Trophoblast cell (in vitro differentiated cells and primary cell): ENCODE data around the gene GALNT16.

Source experiments
- DNase-seq, 2 donors: peaks; one replicate each; pipeline ENCODE4 v3.0.0-alpha.2; 2016
- H2AFZ ChIP-seq: 2 replicates; pipeline ENCODE4 v1.6.1; 2013; ENCODE audit warnings: low read length, moderate library complexity, mild to moderate bottlenecking; ENCODE audit not compliant: insufficient read depth, poor library complexity
- H2AK5ac ChIP-seq: 2 replicates; pipeline ENCODE4 v1.6.1; 2013; ENCODE audit warnings: mild to moderate bottlenecking, low read length
- H2BK120ac ChIP-seq: 2 replicates; pipeline ENCODE4 v1.6.1; 2013; ENCODE audit warnings: low read length, mild to moderate bottlenecking, moderate library complexity; ENCODE audit not compliant: insufficient read depth, poor library complexity
- H2BK12ac ChIP-seq: 2 replicates; pipeline ENCODE4 v1.6.1; 2013; ENCODE audit warnings: mild to moderate bottlenecking, low read length, moderate library complexity
- H2BK5ac ChIP-seq: 2 replicates; pipeline ENCODE4 v1.6.1; 2013; ENCODE audit warnings: low read length, low read depth, moderate library complexity, mild to moderate bottlenecking; ENCODE audit not compliant: poor library complexity
- H3K14ac ChIP-seq: 2 replicates; pipeline ENCODE4 v1.6.1; 2013; ENCODE audit warnings: mild to moderate bottlenecking, low read length
- H3K18ac ChIP-seq: 2 replicates; pipeline ENCODE4 v1.6.1; 2013; ENCODE audit warnings: mild to moderate bottlenecking, low read length
- H3K23ac ChIP-seq: 2 replicates; pipeline ENCODE4 v1.6.1; 2013; ENCODE audit warnings: low read length
- H3K27ac ChIP-seq: 2 replicates; pipeline ENCODE4 v1.5.1; 2013; ENCODE audit warnings: low read depth, mild to moderate bottlenecking, inconsistent platforms, low read length, moderate library complexity
- H3K27me3 ChIP-seq: 2 replicates; pipeline ENCODE4 v1.6.1; 2013; ENCODE audit warnings: inconsistent platforms, mild to moderate bottlenecking, low read length, moderate library complexity; ENCODE audit not compliant: insufficient read depth
- H3K36me3 ChIP-seq, 2 experiments: 1 replicate in 1 of 2; 2 replicates in 1 of 2; pipeline ENCODE4 v1.6.1; 2013; ENCODE audit warnings: low read length in 2 of 2, mild to moderate bottlenecking in 2 of 2, moderate library complexity in 1 of 2; ENCODE audit not compliant: insufficient read depth in 2 of 2, control insufficient read depth in 1 of 2
- H3K4ac ChIP-seq: 2 replicates; pipeline ENCODE4 v1.6.1; 2013; ENCODE audit warnings: low read depth, mild to moderate bottlenecking, low read length, moderate library complexity
- H3K4me1 ChIP-seq, 2 experiments: 1 replicate in 1 of 2; 2 replicates in 1 of 2; pipeline ENCODE4 v1.6.1; 2013; ENCODE audit warnings: low read length in 2 of 2, mild to moderate bottlenecking in 2 of 2, moderate library complexity in 1 of 2; ENCODE audit not compliant: insufficient read depth in 2 of 2, control insufficient read depth in 1 of 2
- H3K4me2 ChIP-seq: 2 replicates; pipeline ENCODE4 v1.6.1; 2013; ENCODE audit warnings: inconsistent platforms, mild to moderate bottlenecking, low read length, moderate library complexity
- H3K4me3 ChIP-seq: 2 replicates; pipeline ENCODE4 v1.5.1; 2013; ENCODE audit warnings: mild to moderate bottlenecking, low read depth, low read length, inconsistent platforms
- H3K79me1 ChIP-seq: one replicate; pipeline ENCODE4 v1.6.1; 2013; ENCODE audit warnings: low read length
- H3K79me2 ChIP-seq: 2 replicates; pipeline ENCODE4 v1.6.1; 2013; ENCODE audit warnings: low read length, mild to moderate bottlenecking; ENCODE audit not compliant: control insufficient read depth, insufficient read depth, poor library complexity
- H3K9ac ChIP-seq: 2 replicates; pipeline ENCODE4 v1.6.1; 2013; ENCODE audit warnings: mild to moderate bottlenecking, low read length
- H3K9me3 ChIP-seq: 2 replicates; pipeline ENCODE4 v1.6.1; 2013; ENCODE audit warnings: low read depth, mild to moderate bottlenecking, control low read depth, inconsistent platforms, low read length; ENCODE audit not compliant: insufficient read depth
- H4K12ac ChIP-seq: 2 replicates; pipeline ENCODE4 v1.6.1; 2013; ENCODE audit warnings: low read depth, mild to moderate bottlenecking, low read length, moderate library complexity
- H4K8ac ChIP-seq: 2 replicates; pipeline ENCODE4 v1.6.1; 2013; ENCODE audit warnings: low read depth, mild to moderate bottlenecking, low read length, moderate library complexity
- H4K91ac ChIP-seq: one replicate; pipeline ENCODE4 v1.6.1; 2013; ENCODE audit warnings: low read depth, mild to moderate bottlenecking, low read length, moderate library complexity
- WGBS: extraction: QIAGEN DNeasy Blood & Tissue Kit; methylation state at CpG from one replicate; pipeline ENCODE4 v1.1.7; 2013; ENCODE audit warnings: missing lambda C conversion rate; ENCODE audit not compliant: insufficient read length, insufficient coverage; ENCODE audit errors: extremely low coverage; 5-methylcytosine and 5-hydroxymethylcytosine counted together

GALNT16 gene

GRCh38 chr14:69363964-69364363 is 104.0 kb downstream of the GALNT16 start:
- Histone ChIP-seq H4K91ac (no peak overlapping the region), H3K4me2 (no peak overlapping the region), H3K27ac (no peak overlapping the region), H3K36me3 (no peaks in the 10 kb centered on the region), H3K79me1 (no peaks in the 10 kb centered on the region), H2AK5ac (no peak overlapping the region), H3K18ac (no peak overlapping the region), H2AFZ (no peak overlapping the region), H3K9ac (no peak overlapping the region), H2BK5ac (no peak overlapping the region), H3K9me3 (no peaks in the 10 kb centered on the region), H3K4ac (no peak overlapping the region), H2BK120ac (no peak overlapping the region), H3K4me3 (no peak overlapping the region), H4K12ac (no peak overlapping the region), H3K23ac (no peak overlapping the region), H4K8ac (no peak overlapping the region), H3K27me3 (no peaks in the 10 kb centered on the region), H3K79me2 (no peaks in the 10 kb centered on the region), H2BK12ac (no peak overlapping the region), H3K4me1 (no peaks in the 10 kb centered on the region), H3K14ac (no peak overlapping the region)
- no peak for DNase-seq
- no CpG with 5 or more reads among the region's 4 CpGs for WGBS

- no peaks in the 10 kb centered on the region for H3K4me1 ChIP-seq
- no peaks in the 10 kb centered on the region for H3K36me3 ChIP-seq
- no peaks in the 10 kb centered on the region for H3K79me1 ChIP-seq
- H3K18ac ChIP-seq, result no peak overlapping the region
- no peak overlapping the region for H2AK5ac ChIP-seq
- no CpG with 5 or more reads among the region's 2 CpGs for WGBS
- no peak overlapping the region for H3K27ac ChIP-seq
- H4K91ac ChIP-seq, result no peak overlapping the region
- H2BK120ac ChIP-seq, result no peak overlapping the region
- no peaks in the 10 kb centered on the region for H3K79me2 ChIP-seq
- H2AFZ ChIP-seq, result no peak overlapping the region
- no peak overlapping the region for H3K4ac ChIP-seq
- no peak overlapping the region for H3K9ac ChIP-seq
- no peak overlapping the region for H3K14ac ChIP-seq
- H4K8ac ChIP-seq, result no peak overlapping the region
- DNase-seq, result no peak
- H2BK12ac ChIP-seq, result no peak overlapping the region
- H3K4me2 ChIP-seq, result no peak overlapping the region
- no peak overlapping the region for H3K23ac ChIP-seq
- no peaks in the 10 kb centered on the region for H3K9me3 ChIP-seq
- H2BK5ac ChIP-seq, result no peak overlapping the region
- no peak overlapping the region for H3K4me3 ChIP-seq
- no peak overlapping the region for H4K12ac ChIP-seq
- no peaks in the 10 kb centered on the region for H3K27me3 ChIP-seq
These were observed 104.4 kb downstream of the GALNT16 start for GRCh38 chr14:69364378-69364777.

- Histone ChIP-seq H3K9ac (no peak overlapping the region), H2BK12ac (no peak overlapping the region), H3K4me2 (no peak overlapping the region), H2BK120ac (no peak overlapping the region), H3K14ac (no peak overlapping the region), H3K18ac (no peak overlapping the region), H2AK5ac (no peak overlapping the region), H3K4me3 (no peak overlapping the region), H3K23ac (no peak overlapping the region), H3K27ac (no peak overlapping the region), H2AFZ (no peak overlapping the region), H3K79me2 (no peaks in the 10 kb centered on the region), H3K79me1 (no peaks in the 10 kb centered on the region), H2BK5ac (no peak overlapping the region), H4K12ac (no peak overlapping the region), H3K4ac (no peak overlapping the region), H4K91ac (no peak overlapping the region), H4K8ac (no peak overlapping the region), H3K9me3 (no peaks in the 10 kb centered on the region), H3K27me3 (no peaks in the 10 kb centered on the region), H3K36me3 (no peaks in the 10 kb centered on the region), H3K4me1 (no peaks in the 10 kb centered on the region)
- no peak for DNase-seq
- no CpG with 5 or more reads among the region's 3 CpGs for WGBS
These were observed 106.1 kb downstream of the GALNT16 start for GRCh38 chr14:69366069-69366468.

- no peak overlapping the region for H3K9ac ChIP-seq
- no peaks in the 10 kb centered on the region for H3K9me3 ChIP-seq
- no peak overlapping the region for H2BK12ac ChIP-seq
- no peak overlapping the region for H3K4ac ChIP-seq
- no peak overlapping the region for H4K12ac ChIP-seq
- H3K79me1 ChIP-seq, result no peaks in the 10 kb centered on the region
- H3K4me3 ChIP-seq, result no peak overlapping the region
- no peak overlapping the region for H3K23ac ChIP-seq
- no peak overlapping the region for H3K18ac ChIP-seq
- no peaks in the 10 kb centered on the region for H3K36me3 ChIP-seq
- no peak overlapping the region for H4K8ac ChIP-seq
- no peak overlapping the region for H2AK5ac ChIP-seq
- no peak overlapping the region for H2BK120ac ChIP-seq
- H2AFZ ChIP-seq, result no peak overlapping the region
- H3K14ac ChIP-seq, result no peak overlapping the region
- H3K27me3 ChIP-seq, result no peaks in the 10 kb centered on the region
- WGBS, result no CpG with 5 or more reads among the region's 4 CpGs
- no peak for DNase-seq
- no peak overlapping the region for H4K91ac ChIP-seq
- H3K4me1 ChIP-seq, result no peaks in the 10 kb centered on the region
- H3K4me2 ChIP-seq, result no peak overlapping the region
- no peak overlapping the region for H3K27ac ChIP-seq
- H2BK5ac ChIP-seq, result no peak overlapping the region
- H3K79me2 ChIP-seq, result no peaks in the 10 kb centered on the region
These were observed 106.8 kb downstream of the GALNT16 start for GRCh38 chr14:69366761-69367160.
